Fibroblast of skin of left biceps (primary cell): ENCODE results near the gene ETNK1.

Experiments
- DNase-seq, 2 experiments: peaks; one replicate each; pipeline ENCODE4 v3.0.0-alpha.2; 2013; ENCODE audit warnings: low read depth in 2 of 2

ETNK1 gene

DNA sequence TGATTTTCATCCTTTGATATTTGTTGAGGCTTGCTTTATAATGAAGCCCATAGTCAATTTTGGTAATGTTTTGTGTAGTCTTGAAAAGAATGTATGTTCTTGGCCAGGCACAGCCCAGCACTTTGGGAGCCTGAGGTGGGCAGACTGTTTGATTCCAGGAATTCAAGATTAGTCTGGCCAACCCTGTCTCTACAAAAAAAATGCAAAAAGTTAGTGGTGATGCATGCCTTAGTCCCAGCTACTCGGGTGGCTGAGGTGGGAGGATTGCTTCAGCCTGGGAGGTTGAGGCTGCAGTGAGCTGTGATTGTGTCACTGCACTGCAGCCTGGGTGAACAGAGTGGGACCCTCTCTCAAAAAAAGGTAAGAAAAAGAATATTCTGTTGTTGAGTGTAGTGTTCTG is 10.8 kb downstream of the ETNK1 start:
- no peak for DNase-seq

DNA sequence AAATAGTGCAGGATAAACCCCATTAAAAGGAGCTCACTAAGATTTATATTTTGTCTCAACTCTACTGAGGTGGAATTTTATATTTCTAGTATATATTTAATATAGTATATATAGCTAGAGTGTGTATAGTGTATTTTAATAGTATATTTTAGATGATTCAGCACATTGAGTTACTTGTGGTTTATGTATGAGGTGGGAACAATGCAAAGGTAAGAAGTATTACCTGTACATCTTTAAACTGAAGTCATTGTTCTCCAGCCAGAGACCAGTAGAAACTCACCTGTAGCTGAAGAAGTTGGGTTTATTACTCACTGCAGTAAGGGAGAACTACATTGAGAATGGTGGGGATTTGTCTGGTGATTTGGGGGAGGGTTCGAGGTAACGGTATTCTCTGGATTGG is 15.9 kb downstream of the ETNK1 start:
- no peak for DNase-seq

DNA sequence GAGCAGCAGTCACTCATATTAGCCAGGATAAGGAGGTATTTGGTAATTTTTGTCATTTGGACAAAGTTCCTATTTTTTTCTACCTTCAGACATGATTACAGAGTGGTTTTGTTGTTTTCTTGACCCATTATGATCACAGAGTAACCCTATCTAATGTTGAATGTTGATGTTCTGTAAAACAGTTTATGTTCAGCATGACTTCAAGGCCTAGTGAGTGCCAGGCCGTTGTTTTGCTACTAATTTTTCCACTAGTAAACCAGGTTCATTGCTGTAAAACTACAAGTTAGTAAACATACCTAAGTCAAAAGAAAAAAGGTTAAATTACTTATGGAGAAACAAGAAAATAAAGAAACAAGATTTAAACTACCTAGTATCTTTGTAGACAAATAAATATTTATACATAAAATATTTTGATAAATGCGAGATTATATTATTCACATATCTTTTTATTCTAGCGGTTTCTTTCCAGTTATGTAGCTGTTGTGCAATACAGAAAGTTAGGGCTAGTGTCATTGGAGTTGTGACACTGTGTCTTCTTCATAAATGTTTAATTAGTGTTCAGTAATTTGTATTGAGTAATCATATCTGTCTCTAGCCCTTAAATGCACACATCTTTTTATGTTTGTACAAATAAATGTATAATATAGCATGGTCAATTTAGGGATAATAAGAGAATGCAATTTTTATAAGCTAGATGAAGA is 16.5 kb downstream of the ETNK1 start:
- DNase-seq, result no peak

DNA sequence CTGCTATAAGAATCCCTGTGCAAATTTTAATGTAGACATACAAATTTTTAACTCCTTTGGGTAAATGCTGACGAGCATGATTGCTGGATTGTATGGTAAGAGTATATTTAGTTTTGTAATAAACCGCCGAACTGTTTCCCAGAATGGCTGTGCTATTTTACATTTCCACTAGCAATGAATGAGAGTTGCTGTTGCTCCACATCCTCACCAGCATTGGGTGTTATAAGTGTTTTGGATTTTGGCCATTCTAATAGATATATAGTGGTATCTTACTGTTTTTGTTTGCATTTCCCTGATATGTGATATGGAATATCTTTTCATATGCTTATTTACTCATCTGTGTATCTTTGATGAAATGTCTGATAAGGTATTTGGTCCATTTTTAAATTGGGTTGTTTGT is 23.7 kb downstream of the ETNK1 start:
- DNase-seq, result no peak

DNA sequence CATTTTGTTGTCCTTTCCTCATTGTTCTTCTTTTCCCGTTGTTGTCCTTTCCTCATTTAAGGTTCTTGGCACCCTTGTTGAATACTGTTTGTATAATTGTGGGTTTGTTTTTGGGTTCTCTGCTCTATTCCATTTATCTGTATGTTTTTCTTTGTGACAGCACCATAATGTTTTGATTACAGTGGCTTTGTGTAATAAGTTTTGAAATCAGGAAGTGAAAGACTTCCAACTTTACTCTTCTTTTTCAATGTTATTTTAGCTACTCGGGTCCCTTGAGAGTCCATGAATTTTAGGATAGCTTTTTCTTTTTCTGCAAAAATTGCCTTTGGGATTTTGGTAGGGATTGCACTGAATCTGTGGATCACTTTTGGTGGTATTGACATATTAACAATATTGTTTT is 28.1 kb downstream of the ETNK1 start:
- DNase-seq, result no peak

DNA sequence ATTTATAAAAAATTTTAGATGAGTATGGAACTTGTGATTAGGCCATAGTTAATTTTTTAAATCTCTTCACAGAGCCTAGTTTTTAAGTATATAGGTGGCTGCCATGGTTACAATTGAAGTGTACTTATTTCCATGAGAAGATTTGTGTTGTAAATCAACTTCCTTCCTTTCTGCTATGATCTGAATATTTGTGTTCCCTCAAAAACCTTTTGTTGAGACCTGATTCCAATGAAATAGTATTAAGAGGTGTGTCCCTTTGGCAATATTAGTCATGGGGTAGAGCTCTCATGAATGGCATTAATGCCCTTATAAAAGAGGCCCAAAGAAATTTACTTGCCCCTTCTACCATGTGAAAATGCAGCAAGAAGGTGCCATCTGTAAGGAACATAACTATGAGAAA is 28.8 kb downstream of the ETNK1 start:
- no peak for DNase-seq

DNA sequence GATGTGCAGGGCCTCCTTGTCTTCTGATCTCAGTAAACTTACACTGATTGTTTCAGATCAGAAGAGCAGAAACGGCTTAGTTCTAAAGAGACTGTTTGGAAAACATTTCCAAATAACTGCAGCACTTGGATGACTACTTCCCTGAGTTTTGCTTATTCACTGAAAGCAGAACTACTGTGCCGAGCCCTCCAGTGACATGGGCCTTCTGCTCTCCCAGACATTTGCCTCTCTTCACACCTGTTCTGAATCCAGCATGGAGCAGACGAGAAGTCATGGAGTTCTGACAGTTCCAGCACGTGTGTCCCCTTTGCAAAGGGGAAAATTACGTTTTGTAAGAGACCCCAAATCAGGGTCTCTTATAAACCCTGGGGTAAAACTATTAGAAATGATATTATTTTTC is 31.4 kb downstream of the ETNK1 start:
- DNase-seq, result no peak

DNA sequence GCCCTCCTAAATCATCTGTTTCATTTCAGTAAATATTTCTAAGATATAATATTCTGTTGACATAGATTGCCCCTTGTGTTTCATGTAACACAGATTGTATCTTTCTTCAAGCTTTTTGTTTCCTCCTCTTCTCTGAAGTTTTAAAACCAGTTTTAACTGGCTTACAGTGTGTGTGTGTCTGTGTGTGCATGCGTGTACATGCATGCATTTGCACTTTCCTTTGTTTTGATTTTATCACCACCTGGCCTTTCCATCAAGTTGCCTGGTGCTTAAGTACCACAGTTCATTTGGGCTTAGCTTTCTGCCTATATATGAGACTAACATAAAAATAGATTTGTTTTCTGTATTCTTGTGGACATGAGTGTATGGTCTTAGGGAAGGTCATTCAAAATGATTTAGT is 31.9 kb downstream of the ETNK1 start:
- DNase-seq, result no peak

DNA sequence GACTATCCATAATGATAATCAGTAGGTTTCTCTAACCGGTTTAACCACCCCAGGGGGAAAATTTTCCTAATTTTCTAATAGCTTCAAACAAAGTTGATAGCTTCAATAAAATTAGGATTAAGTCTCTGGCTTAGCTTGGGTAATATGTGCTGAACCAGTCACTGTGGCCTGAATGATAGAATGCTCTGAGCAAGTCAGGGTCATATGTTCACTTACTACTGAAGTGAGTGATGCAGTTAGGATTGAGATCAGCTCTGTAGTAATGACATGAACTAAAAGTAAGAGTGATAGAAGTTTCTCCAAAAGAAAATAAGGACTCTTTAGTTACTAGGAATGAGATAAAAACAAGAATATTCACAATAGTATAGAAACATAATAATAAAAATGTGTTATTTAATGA is 32.6 kb downstream of the ETNK1 start:
- no peak for DNase-seq

DNA sequence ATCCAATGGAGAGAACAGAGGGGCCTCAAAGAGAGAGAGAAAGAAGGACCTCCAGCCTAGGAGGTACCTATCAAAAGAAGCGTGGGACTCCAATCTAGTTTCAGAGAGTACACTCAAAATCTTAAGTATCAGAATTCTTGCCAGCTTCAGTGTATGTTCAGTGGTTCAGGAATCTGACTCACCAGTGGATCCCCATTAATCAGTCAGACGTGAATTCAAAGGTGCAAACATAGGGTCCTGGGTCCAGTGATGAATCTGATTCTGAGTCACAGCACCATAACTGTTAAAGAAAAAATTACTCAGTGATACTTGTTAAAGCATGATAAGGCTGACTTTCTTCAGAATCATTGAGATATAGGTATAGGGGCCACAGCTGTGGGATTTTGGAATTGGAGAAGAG is 33.2 kb downstream of the ETNK1 start:
- DNase-seq, result peak in 1 of 2 experiments; percentile 37

DNA sequence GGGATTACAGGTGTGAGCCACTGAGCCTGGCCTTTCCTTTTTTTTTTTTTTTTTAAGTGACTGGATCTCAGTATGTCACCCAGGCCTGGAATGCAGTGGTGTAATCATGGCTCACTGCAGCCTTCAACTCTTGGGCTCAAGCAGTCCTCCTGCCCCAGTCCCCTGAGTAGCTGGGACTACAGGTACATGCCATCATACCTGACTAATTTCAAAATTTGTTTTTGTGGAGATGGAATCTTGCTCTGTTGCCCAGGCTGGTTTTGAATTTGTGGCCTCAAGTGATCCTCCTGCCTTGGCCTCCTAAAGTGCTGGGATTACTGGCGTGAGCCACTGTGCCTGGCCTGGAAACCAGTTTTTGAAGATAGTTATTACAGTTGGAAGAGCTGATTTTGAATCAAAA is 37.4 kb downstream of the ETNK1 start:
- no peak for DNase-seq

DNA sequence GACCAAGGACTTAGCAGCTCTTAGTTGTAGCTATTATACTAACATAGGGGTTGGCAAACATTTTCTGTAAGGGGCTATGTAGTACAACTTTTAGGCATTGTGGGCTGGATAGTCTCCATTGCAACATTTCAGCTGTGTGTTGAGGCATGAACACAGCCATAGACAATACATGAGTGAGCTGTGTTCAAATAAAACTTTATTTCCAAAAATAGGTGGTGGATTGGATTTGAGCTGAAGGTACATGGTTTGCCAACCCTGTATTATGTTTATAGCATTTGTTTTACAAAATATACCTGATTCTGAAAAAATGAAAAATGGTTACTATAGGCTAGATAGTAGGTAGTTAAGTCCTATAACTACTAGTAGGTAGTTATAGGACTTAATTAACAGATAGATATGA is 40.5 kb downstream of the ETNK1 start:
- DNase-seq, result no peak

DNA sequence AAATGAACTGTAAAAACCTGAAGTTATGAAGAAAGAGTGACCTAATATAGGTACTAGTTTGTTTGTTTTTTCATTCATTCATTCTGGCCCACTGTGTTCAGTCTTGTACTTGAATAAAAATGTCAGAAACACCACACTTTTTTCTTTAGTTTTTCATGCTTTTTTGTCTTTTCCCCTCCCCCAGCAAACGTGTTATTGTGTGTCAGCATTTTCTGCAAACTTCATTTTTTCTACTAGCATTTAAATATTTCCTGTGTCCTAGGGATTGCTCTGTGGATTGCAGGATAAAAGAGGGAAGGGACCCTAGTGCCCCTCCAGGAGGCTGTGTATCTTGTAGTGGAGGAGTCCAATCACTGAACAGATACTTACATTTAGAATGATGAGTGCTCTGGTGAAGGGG is 42.2 kb downstream of the ETNK1 start:
- no peak for DNase-seq

DNA sequence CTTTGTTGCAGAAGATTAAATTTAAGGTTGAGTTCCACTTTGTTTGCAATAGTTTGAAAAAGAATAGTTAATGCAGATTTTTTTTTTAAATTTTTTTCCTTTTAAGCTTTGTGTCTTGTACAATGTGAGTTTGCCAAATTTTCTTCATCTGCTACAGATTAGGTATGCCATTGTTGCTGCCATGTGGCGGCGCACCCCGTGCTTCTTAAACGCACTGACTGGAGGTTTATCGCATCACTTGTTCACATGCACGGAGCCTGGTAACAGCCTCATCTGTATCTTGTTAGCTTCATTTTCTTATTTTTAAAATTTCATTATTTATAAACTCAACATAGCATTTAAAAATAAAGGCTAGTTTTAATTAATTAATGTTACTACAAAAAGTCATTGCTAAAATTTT is 43.5 kb downstream of the ETNK1 start:
- DNase-seq, result no peak

DNA sequence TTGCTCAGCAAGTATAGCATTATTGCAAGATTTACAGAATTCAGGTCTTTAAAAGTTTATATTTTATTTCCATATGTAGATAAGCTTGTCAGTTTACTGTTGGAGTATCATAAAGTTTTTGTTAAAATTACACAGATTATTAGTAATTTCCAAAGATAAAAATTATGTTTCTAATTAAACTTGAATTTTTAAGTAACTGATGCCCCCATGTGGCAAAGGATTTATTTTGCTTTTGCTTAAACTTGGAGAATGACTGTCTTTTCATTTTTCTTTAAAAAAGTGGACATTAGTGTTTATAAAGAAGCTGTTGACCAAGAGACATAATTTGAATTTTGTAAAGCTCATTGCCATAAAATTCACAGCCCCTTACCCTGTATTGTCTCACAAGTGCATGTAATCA is 45.8 kb downstream of the ETNK1 start:
- no peak for DNase-seq

DNA sequence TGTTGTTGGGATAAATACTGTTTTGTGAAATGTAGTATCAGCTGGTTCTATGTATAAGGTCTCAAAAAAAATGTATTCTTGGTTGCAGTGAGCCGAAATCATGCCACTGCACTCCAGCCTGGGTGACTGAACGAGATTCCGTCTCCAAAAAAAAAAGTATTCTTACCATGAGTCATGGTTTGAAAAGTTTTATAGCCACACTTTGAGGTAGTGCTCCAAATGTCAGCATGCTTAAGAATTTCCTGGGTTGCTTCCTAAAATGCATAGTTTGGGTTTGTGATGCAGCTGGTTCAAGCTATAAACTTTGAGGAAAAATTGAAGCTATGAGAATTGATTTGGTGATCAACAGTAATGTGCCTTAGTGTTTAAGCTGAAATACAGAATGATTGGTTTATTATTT is 48.0 kb downstream of the ETNK1 start:
- DNase-seq, result peak; percentile 64 to 65

DNA sequence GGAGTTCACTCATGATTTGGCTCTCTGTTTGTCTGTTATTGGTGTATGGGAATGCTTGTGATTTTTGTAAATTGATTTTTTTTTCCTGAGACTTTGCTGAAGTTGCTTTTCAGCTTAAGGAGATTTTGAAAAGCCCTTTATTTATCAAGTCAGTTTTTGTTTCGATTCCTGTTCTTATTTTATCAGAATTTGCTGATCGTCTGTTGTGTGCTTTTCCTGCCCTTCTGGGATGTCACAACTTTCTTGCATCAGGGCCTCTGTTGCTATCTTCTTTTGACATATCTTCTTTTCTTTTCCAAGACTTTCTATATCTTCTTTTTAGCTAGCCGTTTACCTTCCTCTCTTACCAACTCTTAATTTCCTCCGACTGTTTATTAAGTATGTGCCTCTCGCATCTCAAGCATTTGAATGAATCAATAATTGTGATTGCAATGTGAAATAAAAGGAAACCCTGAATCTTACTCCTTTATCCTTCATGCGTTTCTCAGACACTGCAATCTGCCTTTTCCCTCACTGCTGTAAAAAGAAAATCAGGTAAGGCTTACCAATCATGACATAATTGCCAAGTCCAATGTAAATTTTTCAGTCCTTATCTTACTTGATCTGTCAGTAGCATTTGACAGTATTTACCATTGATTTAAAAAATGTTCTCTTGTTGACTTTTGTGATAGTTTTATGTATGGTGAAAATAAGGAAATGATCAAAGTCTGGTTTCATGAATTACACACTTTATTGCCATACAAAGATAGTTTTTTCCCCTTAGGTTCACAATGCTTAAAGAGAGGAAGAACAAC is 53.0 kb downstream of the ETNK1 start:
- no peak for DNase-seq

DNA sequence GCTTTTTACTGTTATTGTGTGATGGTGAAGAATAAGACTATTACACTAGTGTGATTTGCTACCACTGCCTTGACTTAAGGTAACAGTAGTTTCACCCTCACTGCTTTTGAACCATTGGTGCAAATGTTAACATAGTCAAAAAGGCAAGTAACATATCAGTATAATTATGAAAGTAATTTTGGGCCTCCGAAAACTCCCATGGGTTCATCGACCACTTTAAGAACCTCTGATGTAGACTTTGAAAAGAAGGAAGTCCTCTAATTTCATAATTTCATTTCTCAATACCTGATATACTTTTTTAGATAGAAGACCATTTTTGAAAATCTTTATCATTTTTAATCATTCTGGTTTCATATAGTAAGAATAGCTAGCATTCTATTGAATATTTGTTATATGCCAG is 57.7 kb downstream of the ETNK1 start:
- no peak for DNase-seq

DNA sequence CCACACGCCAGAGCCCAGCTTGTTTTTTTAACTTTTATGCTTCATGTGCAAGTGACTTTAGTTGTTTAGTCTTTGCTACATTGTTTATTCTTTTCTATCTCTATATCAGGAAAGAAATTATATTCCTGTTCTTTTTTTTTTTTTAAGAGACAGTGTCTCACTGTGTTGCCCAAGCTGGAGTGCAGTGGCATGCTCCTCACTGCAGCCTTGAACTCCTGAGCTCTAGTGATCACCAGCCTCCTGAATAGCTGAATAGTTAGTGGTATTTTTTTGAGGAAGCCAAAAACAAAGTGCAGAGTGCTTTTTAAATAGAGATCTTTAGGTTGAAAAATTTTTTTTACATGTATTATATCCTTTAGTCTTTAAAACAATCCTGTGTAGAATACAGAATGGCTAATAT is 58.2 kb downstream of the ETNK1 start:
- no peak for DNase-seq

DNA sequence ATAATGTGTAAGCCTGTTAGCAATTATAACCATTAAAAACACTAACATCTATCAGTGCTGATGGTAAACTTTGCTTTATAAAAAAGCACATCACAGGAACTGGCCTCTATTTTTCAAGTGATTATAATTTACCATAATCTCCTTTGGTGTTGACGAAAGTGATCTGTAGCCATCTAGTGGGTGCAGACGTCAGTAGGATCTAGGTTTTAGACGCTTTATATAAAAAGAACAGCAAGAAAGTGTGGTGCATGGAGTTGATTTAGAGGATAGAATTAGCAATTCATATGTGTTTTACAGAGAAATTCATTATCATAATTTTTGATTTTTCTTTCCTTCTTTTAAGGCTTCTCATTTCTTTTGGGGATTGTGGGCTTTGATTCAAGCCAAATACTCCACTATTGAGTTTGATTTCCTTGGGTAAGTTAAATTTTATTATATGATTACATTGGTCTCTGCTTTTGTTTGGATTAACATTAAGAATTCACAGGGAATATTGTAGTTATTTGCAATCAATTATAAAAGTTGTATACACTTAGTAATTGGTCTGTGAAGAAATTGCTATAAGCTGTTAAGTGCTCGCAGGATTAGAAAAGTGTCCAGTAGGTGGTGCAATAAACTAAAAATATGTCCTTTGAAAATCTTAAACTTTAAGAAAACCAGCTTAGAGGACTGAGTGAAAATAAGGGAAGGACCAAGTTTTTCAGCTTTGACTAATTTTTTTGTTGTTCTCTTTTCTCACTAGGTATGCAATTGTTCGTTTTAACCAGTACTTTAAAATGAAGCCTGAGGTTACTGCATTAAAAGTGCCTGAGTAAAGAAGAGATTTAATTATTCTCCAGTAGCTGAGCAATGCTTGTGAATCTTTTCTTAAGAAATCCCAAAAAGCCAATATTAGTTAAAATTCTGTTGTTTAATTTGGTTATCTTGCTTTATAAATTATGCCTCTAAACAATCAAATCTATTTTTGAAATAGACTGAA is 59.5 kb downstream of the ETNK1 start:
- DNase-seq, result no peak

DNA sequence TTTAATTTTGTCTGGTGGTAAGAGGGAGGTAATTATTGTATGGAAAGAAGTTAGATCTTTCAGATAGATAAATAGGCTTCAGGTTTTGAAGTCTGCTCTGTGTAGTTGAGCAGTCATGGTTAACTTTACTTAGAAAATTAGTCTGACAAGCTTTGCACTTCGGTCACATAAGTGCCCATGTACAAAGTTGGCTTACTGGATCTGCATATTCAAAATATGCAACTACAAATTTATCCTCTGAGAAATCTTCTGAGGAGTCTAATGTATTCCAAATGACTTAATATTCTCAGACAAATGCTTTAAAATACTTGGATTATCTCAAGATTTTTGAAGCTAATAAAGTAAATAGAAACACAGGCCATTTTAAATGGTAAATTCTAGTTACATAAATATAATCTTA is 61.2 kb downstream of the ETNK1 start:
- no peak for DNase-seq

DNA sequence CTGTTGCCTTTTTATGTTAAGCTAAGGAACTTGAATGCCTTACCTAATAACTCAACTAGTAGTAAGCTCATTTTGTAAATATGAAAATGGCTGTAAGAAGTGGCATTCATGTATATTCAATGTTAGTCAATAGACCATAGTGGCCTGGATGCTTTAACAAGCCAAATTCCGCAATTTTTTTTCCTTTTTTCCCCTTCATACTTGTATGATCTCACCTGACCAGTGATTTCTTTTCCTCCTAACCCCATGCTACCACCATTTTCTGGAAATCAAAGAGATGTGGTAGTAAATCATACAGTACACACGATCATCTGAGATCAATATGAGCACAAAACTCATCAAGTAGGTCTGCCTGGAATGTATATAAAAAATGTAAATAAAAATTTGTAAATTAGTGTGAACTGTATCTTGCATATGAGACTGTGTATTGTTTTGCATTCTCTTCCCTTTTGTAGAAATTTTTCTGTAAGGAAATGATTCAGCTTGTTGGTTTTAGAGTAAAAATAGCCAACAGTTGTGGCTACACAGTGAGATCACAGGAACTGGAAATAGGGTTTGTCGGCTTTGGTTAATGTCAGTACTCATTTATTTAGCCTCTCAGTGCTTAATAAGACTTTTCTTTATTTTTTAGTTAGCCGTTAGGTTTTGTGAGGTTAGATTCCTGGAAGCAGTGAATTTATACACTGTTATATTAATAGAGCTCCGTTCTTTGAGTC is 62.5 kb downstream of the ETNK1 start:
- DNase-seq, result peak; percentile 8 to 21
